Colonic mucosa (tissue), 4 donors: ENCODE results near the gene GPC1. TPM values are rescaled to one million over a fixed set of nuclear protein-coding genes. Genes with fewer than 3 reads are reported as not detected.

Experiments
- DNase-seq: peaks from one replicate; pipeline ENCODE4 v3.0.0-alpha.2; 2020
- H3K27ac ChIP-seq: fragments of 200-600 bp; one replicate; pipeline ENCODE4 v1.8.0; 2021
- H3K27me3 ChIP-seq: fragments of 200-600 bp; one replicate; pipeline ENCODE4 v1.8.0; 2021
- H3K36me3 ChIP-seq: fragments of 200-600 bp; one replicate; pipeline ENCODE4 v1.8.0; 2021
- H3K4me1 ChIP-seq: fragments of 200-600 bp; one replicate; pipeline ENCODE4 v1.8.0; 2021; ENCODE audit warnings: mild to moderate bottlenecking
- H3K4me3 ChIP-seq: fragments of 200-600 bp; one replicate; pipeline ENCODE4 v1.8.0; 2021
- H3K9ac ChIP-seq, 2 donors: one replicate each; pipeline ENCODE4 v1.7.0; 2013; ENCODE audit warnings: control low read depth in 2 of 2, low read depth in 2 of 2, low read length in 2 of 2
- H3K9me3 ChIP-seq: fragments of 200-600 bp; one replicate; pipeline ENCODE4 v1.8.0; 2021
- CTCF ChIP-seq: fragments of 200-600 bp; IDR thresholded peaks from one replicate; pipeline ENCODE4 v1.8.0; 2022; ENCODE audit warnings: antibody characterized with exemption, mild to moderate bottlenecking
- intact Hi-C: fragments of 100-400 bp; cut with DNase I; formaldehyde crosslinking; loops from one replicate; pipeline ENCODE4 v1.14.1; 2022
- total RNA-seq, 2 donors: library from RNA; stranded (reverse); fragmentation: NEBNext Ultra II Directional in 1 of 2; extraction: Animal tissue kit (Norgen Biotek cat#: 25700) in 1 of 2; gene quantifications; one replicate each; pipeline ENCODE4 v1.2.1, GENCODE V29; 2021
- donor health status: healthy.
- donor health status: DM: no; HTN: no; CAD: no.
- donor health status: DM: no; HTN: no; CAD: no.

GPC1 gene
- total RNA-seq, 2 donors from 2014 or later: 19.0 to 23.1 TPM

GRCh38 chr2:240499309-240500301 lies 64.1 kb downstream of the GPC1 start:
- TF ChIP-seq CTCF: no peak
- Histone ChIP-seq H3K27ac (no peak overlapping the region), H3K4me1 (no peaks in the 10 kb centered on the region), H3K9me3 (no peaks in the 10 kb centered on the region), H3K4me3 (no peak overlapping the region), H3K9ac (no peak overlapping the region), H3K36me3 (no peaks in the 10 kb centered on the region), H3K27me3 (no peaks in the 10 kb centered on the region)
- intact Hi-C loops: no loop called here
- DNase-seq: peak; percentile 10

GRCh38 chr2:240500561-240501423 lies 65.3 kb downstream of the GPC1 start:
- Histone ChIP-seq H3K4me1 (no peaks in the 10 kb centered on the region), H3K27ac (no peak overlapping the region), H3K36me3 (no peaks in the 10 kb centered on the region), H3K9me3 (no peaks in the 10 kb centered on the region), H3K9ac (no peak overlapping the region), H3K4me3 (no peak overlapping the region), H3K27me3 (no peaks in the 10 kb centered on the region)
- TF ChIP-seq CTCF: no peak
- DNase-seq: peak; percentile 9
- intact Hi-C loops: no loop called here

GRCh38 chr2:240501531-240501991 lies 66.1 kb downstream of the GPC1 start:
- no peak overlapping the region for H3K4me3 ChIP-seq
- no peaks in the 10 kb centered on the region for H3K4me1 ChIP-seq
- H3K9me3 ChIP-seq: no peaks in the 10 kb centered on the region
- H3K36me3 ChIP-seq: no peaks in the 10 kb centered on the region
- DNase-seq: peak; percentile 9
- no peak for TF ChIP-seq CTCF
- H3K9ac ChIP-seq: no peak overlapping the region
- intact Hi-C loops: no loop called here
- H3K27me3 ChIP-seq: no peaks in the 10 kb centered on the region
- H3K27ac ChIP-seq: no peak overlapping the region

GRCh38 chr2:240502059-240502429 lies 66.6 kb downstream of the GPC1 start:
- intact Hi-C loops: no loop called here
- H3K4me3 ChIP-seq: no peak overlapping the region
- H3K9ac ChIP-seq: no peak overlapping the region
- no peaks in the 10 kb centered on the region for H3K27me3 ChIP-seq
- peak; percentile 15 for DNase-seq
- no peak overlapping the region for H3K27ac ChIP-seq
- TF ChIP-seq CTCF: no peak
- no peaks in the 10 kb centered on the region for H3K9me3 ChIP-seq
- H3K4me1 ChIP-seq: no peaks in the 10 kb centered on the region
- H3K36me3 ChIP-seq: no peaks in the 10 kb centered on the region

GRCh38 chr2:240502430-240503121 lies 67.1 kb downstream of the GPC1 start:
- no peak for TF ChIP-seq CTCF
- no peaks in the 10 kb centered on the region for H3K36me3 ChIP-seq
- intact Hi-C loops: no loop called here
- peak; percentile 12 for DNase-seq
- H3K4me3 ChIP-seq: no peak overlapping the region
- no peaks in the 10 kb centered on the region for H3K9me3 ChIP-seq
- no peaks in the 10 kb centered on the region for H3K27me3 ChIP-seq
- no peaks in the 10 kb centered on the region for H3K4me1 ChIP-seq
- no peak overlapping the region for H3K27ac ChIP-seq
- H3K9ac ChIP-seq: no peak overlapping the region
